SJCRH30 (cell line): Measurements from ENCODE around the gene GCM1. TPM values are rescaled to one million over a fixed set of nuclear protein-coding genes. Genes with fewer than 3 reads are reported as not detected.
A peak's percentile ranks its signal among the peaks of the same experiment; 100 is the strongest.

Experiments
- DNase-seq, 2 experiments: peaks; one replicate each; pipeline ENCODE4 v3.0.0-alpha.2; 2015 to 2020
- H3K27ac ChIP-seq: fragments of 250-450 bp; sonication (Bioruptor Pico); 2 replicates; pipeline ENCODE4 v1.5.1; 2020; ENCODE audit warnings: mild to moderate bottlenecking, moderate library complexity
- H3K27me3 ChIP-seq: fragments of 250-450 bp; sonication (Bioruptor Pico); 2 replicates; pipeline ENCODE4 v1.5.1; 2020; ENCODE audit warnings: mild to moderate bottlenecking, moderate library complexity
- H3K36me3 ChIP-seq: fragments of 250-450 bp; sonication (Bioruptor Pico); 2 replicates; pipeline ENCODE4 v1.5.1; 2020; ENCODE audit warnings: mild to moderate bottlenecking, moderate library complexity
- H3K4me1 ChIP-seq: fragments of 250-450 bp; sonication (Bioruptor Pico); 2 replicates; pipeline ENCODE4 v1.5.1; 2020; ENCODE audit warnings: mild to moderate bottlenecking, moderate library complexity
- H3K4me3 ChIP-seq: fragments of 250-450 bp; sonication (Bioruptor Pico); 2 replicates; pipeline ENCODE4 v1.5.1; 2020; ENCODE audit warnings: mild to moderate bottlenecking, moderate library complexity
- H3K9me3 ChIP-seq: fragments of 250-450 bp; sonication (Bioruptor Pico); replicated peaks from 2 replicates; pipeline ENCODE4 v1.5.1; 2020; ENCODE audit warnings: mild to moderate bottlenecking, moderate library complexity
- total RNA-seq: library from RNA; depleted of rRNA; stranded (reverse); fragments of >200 nt; shearing (Covaris generic); gene quantifications from 2 replicates; pipeline ENCODE4 v1.2.3, GENCODE V29; 2014

The GCM1 gene
- total RNA-seq, 1 experiment from 2014 or later = not detected

- no peaks in the 10 kb centered on the region for H3K4me1 ChIP-seq
- H3K9me3 ChIP-seq = no peaks in the 10 kb centered on the region
- no peak overlapping the region for H3K27ac ChIP-seq
- H3K4me3 ChIP-seq = no peak overlapping the region
- H3K27me3 ChIP-seq = no peaks in the 10 kb centered on the region
- DNase-seq = no peak
- H3K36me3 ChIP-seq = no peaks in the 10 kb centered on the region
These were observed 17.9 kb downstream of the GCM1 start for GRCh38 chr6:53130569-53131290.

GRCh38 chr6:53128842-53129241 is 19.8 kb downstream of the GCM1 start:
- Histone ChIP-seq H3K4me3 (no peak overlapping the region), H3K9me3 (no peaks in the 10 kb centered on the region), H3K36me3 (no peaks in the 10 kb centered on the region), H3K27ac (no peak overlapping the region), H3K4me1 (no peaks in the 10 kb centered on the region; the same call in 1 of the 2 replicates), H3K27me3 (no peaks in the 10 kb centered on the region)
- DNase-seq = no peak

- Histone ChIP-seq H3K27ac (no peak overlapping the region), H3K4me1 (peaks cover 7% of the 10 kb centered on the region), H3K9me3 (no peaks in the 10 kb centered on the region), H3K27me3 (no peaks in the 10 kb centered on the region), H3K4me3 (no peak overlapping the region), H3K36me3 (no peaks in the 10 kb centered on the region)
- no peak for DNase-seq
These were observed 23.4 kb downstream of the GCM1 start for GRCh38 chr6:53125276-53125675.

GRCh38 chr6:53124131-53124800 is 24.4 kb downstream of the GCM1 start:
- no peak for DNase-seq
- Histone ChIP-seq H3K27me3 (no peaks in the 10 kb centered on the region), H3K36me3 (no peaks in the 10 kb centered on the region), H3K9me3 (no peaks in the 10 kb centered on the region), H3K4me1 (peaks cover 17% of the 10 kb centered on the region), H3K27ac (no peak overlapping the region), H3K4me3 (no peak overlapping the region)

GRCh38 chr6:53119772-53120409 is 28.8 kb downstream of the GCM1 start:
- Histone ChIP-seq H3K4me1 (peaks cover 25% of the 10 kb centered on the region), H3K9me3 (no peaks in the 10 kb centered on the region), H3K27me3 (no peaks in the 10 kb centered on the region), H3K36me3 (no peaks in the 10 kb centered on the region), H3K4me3 (no peak overlapping the region), H3K27ac (peak overlapping the region; percentile 66)
- peak; percentile 68 to 72 for DNase-seq

GRCh38 chr6:53119349-53119748 is 29.3 kb downstream of the GCM1 start:
- peak in 1 of 2 experiments; percentile 14 for DNase-seq
- peak overlapping the region; percentile 66 for H3K27ac ChIP-seq
- peaks cover 25% of the 10 kb centered on the region for H3K4me1 ChIP-seq
- H3K4me3 ChIP-seq = no peak overlapping the region
- H3K9me3 ChIP-seq = no peaks in the 10 kb centered on the region
- no peaks in the 10 kb centered on the region for H3K36me3 ChIP-seq
- no peaks in the 10 kb centered on the region for H3K27me3 ChIP-seq

- Histone ChIP-seq H3K27ac (no peak overlapping the region), H3K9me3 (no peaks in the 10 kb centered on the region), H3K4me1 (peaks cover 22% of the 10 kb centered on the region), H3K4me3 (no peak overlapping the region), H3K27me3 (no peaks in the 10 kb centered on the region), H3K36me3 (no peaks in the 10 kb centered on the region)
- no peak for DNase-seq
These were observed 32.9 kb downstream of the GCM1 start for GRCh38 chr6:53115741-53116140.

GRCh38 chr6:53115113-53115512 is 33.5 kb downstream of the GCM1 start:
- no peak overlapping the region for H3K27ac ChIP-seq
- H3K36me3 ChIP-seq = no peaks in the 10 kb centered on the region
- DNase-seq = no peak
- no peak overlapping the region for H3K4me3 ChIP-seq
- no peaks in the 10 kb centered on the region for H3K27me3 ChIP-seq
- peaks cover 16% of the 10 kb centered on the region for H3K4me1 ChIP-seq
- no peaks in the 10 kb centered on the region for H3K9me3 ChIP-seq

GRCh38 chr6:53113742-53114141 is 34.9 kb downstream of the GCM1 start:
- Histone ChIP-seq H3K27me3 (no peaks in the 10 kb centered on the region), H3K9me3 (no peaks in the 10 kb centered on the region), H3K4me1 (peaks cover 7% of the 10 kb centered on the region), H3K4me3 (no peak overlapping the region), H3K36me3 (no peaks in the 10 kb centered on the region), H3K27ac (no peak overlapping the region)
- DNase-seq = no peak

- Histone ChIP-seq H3K36me3 (no peaks in the 10 kb centered on the region), H3K9me3 (no peaks in the 10 kb centered on the region), H3K27ac (no peak overlapping the region), H3K4me1 (peaks cover 10% of the 10 kb centered on the region; the same call in 1 of the 2 replicates), H3K27me3 (no peaks in the 10 kb centered on the region), H3K4me3 (no peak overlapping the region)
- DNase-seq = no peak
These were observed 35.8 kb downstream of the GCM1 start for GRCh38 chr6:53112871-53113270.

GRCh38 chr6:53112404-53112803 is 36.2 kb downstream of the GCM1 start:
- Histone ChIP-seq H3K4me3 (no peak overlapping the region), H3K27ac (no peak overlapping the region), H3K36me3 (no peaks in the 10 kb centered on the region), H3K4me1 (peaks cover 10% of the 10 kb centered on the region; the same call in 1 of the 2 replicates), H3K9me3 (no peaks in the 10 kb centered on the region), H3K27me3 (no peaks in the 10 kb centered on the region)
- no peak for DNase-seq

- H3K36me3 ChIP-seq = no peaks in the 10 kb centered on the region
- no peak overlapping the region for H3K4me3 ChIP-seq
- no peaks in the 10 kb centered on the region for H3K9me3 ChIP-seq
- H3K27ac ChIP-seq = no peak overlapping the region
- H3K27me3 ChIP-seq = no peaks in the 10 kb centered on the region
- peaks cover 10% of the 10 kb centered on the region; the same call in 1 of the 2 replicates for H3K4me1 ChIP-seq
- no peak for DNase-seq
These were observed 36.8 kb downstream of the GCM1 start for GRCh38 chr6:53111865-53112264.

- H3K4me3 ChIP-seq = no peak overlapping the region
- no peak for DNase-seq
- no peaks in the 10 kb centered on the region for H3K27me3 ChIP-seq
- H3K4me1 ChIP-seq = peaks cover 10% of the 10 kb centered on the region; the same call in 1 of the 2 replicates
- H3K9me3 ChIP-seq = no peaks in the 10 kb centered on the region
- no peak overlapping the region for H3K27ac ChIP-seq
- H3K36me3 ChIP-seq = no peaks in the 10 kb centered on the region
These were observed 39.0 kb downstream of the GCM1 start for GRCh38 chr6:53109612-53110011.

GRCh38 chr6:53107091-53107490 is 41.5 kb downstream of the GCM1 start:
- Histone ChIP-seq H3K4me3 (no peak overlapping the region), H3K27ac (no peak overlapping the region), H3K9me3 (no peaks in the 10 kb centered on the region), H3K4me1 (peaks cover 10% of the 10 kb centered on the region; the same call in 1 of the 2 replicates), H3K27me3 (no peaks in the 10 kb centered on the region), H3K36me3 (no peaks in the 10 kb centered on the region)
- no peak for DNase-seq

GRCh38 chr6:53104916-53105315 is 43.7 kb downstream of the GCM1 start:
- Histone ChIP-seq H3K27ac (no peak overlapping the region), H3K4me3 (no peak overlapping the region), H3K4me1 (peaks cover 10% of the 10 kb centered on the region; the same call in 1 of the 2 replicates), H3K9me3 (no peaks in the 10 kb centered on the region), H3K36me3 (no peaks in the 10 kb centered on the region), H3K27me3 (no peaks in the 10 kb centered on the region)
- no peak for DNase-seq
